Measurements from ENCODE around the gene JHY. TPM values are rescaled to one million over a fixed set of nuclear protein-coding genes. Genes with fewer than 3 reads are reported as not detected.
"Not testable (repeated sequence)": the region's sequence is repeated elsewhere in the genome, so short reads cannot be mapped to it uniquely, and the experiment has no call there.

The JHY gene
- total RNA-seq, 4 donors from 2014 or later, result 13.4 to 17.3 (median 14.1) TPM

GRCh38 chr11:122862091-122862490, 20.5 kb upstream of the JHY start:
- no peaks in the 10 kb centered on the region for H3K36me3 ChIP-seq
- no peak for DNase-seq (ENCODE audit: low spot score in 2 of 2)
- no peak overlapping the region for H3K4me3 ChIP-seq
- no peaks in the 10 kb centered on the region for H3K27me3 ChIP-seq
- no peak for TF ChIP-seq EP300 (IDR thresholded peaks at IDR 0.05)
- TF ChIP-seq CTCF (IDR thresholded peaks at IDR 0.05), result no peak
- no peak for TF ChIP-seq POLR2A (IDR thresholded peaks at IDR 0.05)
- H3K9me3 ChIP-seq, result no peaks in the 10 kb centered on the region
- no peak overlapping the region for H3K27ac ChIP-seq
- peaks cover 0 to 5% (median 0%) of the 10 kb centered on the region in 4 donors for H3K4me1 ChIP-seq
- WGBS, 2 donors, result 89 to 92% methylated on average over 1 of the region's 1 CpG

- not testable (repeated sequence) for H3K36me3 ChIP-seq; H3K9me3 ChIP-seq; DNase-seq (ENCODE audit: low spot score in 2 of 2); H3K4me1 ChIP-seq; H3K4me3 ChIP-seq; H3K27me3 ChIP-seq; H3K27ac ChIP-seq
- WGBS, 2 donors, result 69 to 85% methylated on average over 1 of the region's 1 CpG
These were observed 19.4 kb upstream of the JHY start for GRCh38 chr11:122863154-122863553.

GRCh38 chr11:122863704-122864326, 18.7 kb upstream of the JHY start:
- H3K9me3 ChIP-seq, result no peaks in the 10 kb centered on the region
- no peaks in the 10 kb centered on the region for H3K27me3 ChIP-seq
- peak overlapping the region in 1 of 4 donors; percentile 9 for H3K4me3 ChIP-seq
- 25 to 27% methylated on average over 7 of the region's 7 CpGs for WGBS, 2 donors
- DNase-seq (ENCODE audit: low spot score in 2 of 2), result peak; percentile 28 to 75
- TF ChIP-seq EP300 (IDR thresholded peaks at IDR 0.05), result no peak
- TF ChIP-seq CTCF (IDR thresholded peaks at IDR 0.05), result peak; percentile 74 to 81 (median 75)
- no peaks in the 10 kb centered on the region for H3K36me3 ChIP-seq
- H3K27ac ChIP-seq, result no peak overlapping the region
- H3K4me1 ChIP-seq, result peaks cover 0 to 5% (median 0%) of the 10 kb centered on the region in 4 donors

GRCh38 chr11:122864386-122865115, 18.0 kb upstream of the JHY start:
- no peak for DNase-seq (ENCODE audit: low spot score in 2 of 2)
- Histone ChIP-seq H3K4me3 (peak overlapping the region in 1 of 4 donors; percentile 9), H3K27ac (no peak overlapping the region), H3K9me3 (no peaks in the 10 kb centered on the region), H3K27me3 (no peaks in the 10 kb centered on the region), H3K4me1 (peaks cover 0 to 5% (median 0%) of the 10 kb centered on the region in 4 donors), H3K36me3 (no peaks in the 10 kb centered on the region)
- 63 to 67% methylated on average over 7 of the region's 7 CpGs for WGBS, 2 donors
- TF ChIP-seq CTCF (IDR thresholded peaks at IDR 0.05) (no peak), EP300 (IDR thresholded peaks at IDR 0.05) (no peak), POLR2A (IDR thresholded peaks at IDR 0.05) (no peak)

- Histone ChIP-seq H3K4me1 (no peaks in the 10 kb centered on the region), H3K27ac (no peak overlapping the region), H3K4me3 (no peak overlapping the region), H3K36me3 (no peaks in the 10 kb centered on the region), H3K9me3 (no peaks in the 10 kb centered on the region), H3K27me3 (no peaks in the 10 kb centered on the region)
- TF ChIP-seq POLR2A (IDR thresholded peaks at IDR 0.05), result no peak
- TF ChIP-seq CTCF (IDR thresholded peaks at IDR 0.05), result no peak
- TF ChIP-seq EP300 (IDR thresholded peaks at IDR 0.05), result no peak
- DNase-seq (ENCODE audit: low spot score in 2 of 2), result no peak
- 85 to 88% methylated on average over 6 of the region's 6 CpGs for WGBS, 2 donors
These were observed 12.9 kb upstream of the JHY start for GRCh38 chr11:122869622-122870021.
